Small intestine (tissue), 7 donors: Measurements from ENCODE around the gene PRKCQ. TPM values are rescaled to one million over a fixed set of nuclear protein-coding genes. Genes with fewer than 3 reads are reported as not detected.

ENCODE experiments used
- DNase-seq, 2 donors: peaks; one replicate each; pipeline versions ENCODE4 v3.0.0 to v3.0.0-alpha.2; 2013
- FAIRE-seq: peaks from 2 replicates; lab custom pipeline; 2012; peaks lifted over from hg19 to GRCh38; lab: Jason Lieb, UNC
- H3K27ac ChIP-seq, 3 donors: one replicate each; pipeline ENCODE4 v1.5.1; 2013; ENCODE audit warnings: low read length in 2 of 3, mild to moderate bottlenecking in 2 of 3, control low read depth in 1 of 3, inconsistent platforms in 1 of 3, low read depth in 1 of 3, moderate library complexity in 1 of 3
- H3K27me3 ChIP-seq, 3 donors: one replicate each; pipeline ENCODE4 v1.6.1; 2013; ENCODE audit warnings: low read length in 3 of 3, inconsistent platforms in 1 of 3; ENCODE audit not compliant: control insufficient read depth in 3 of 3, insufficient read depth in 3 of 3
- H3K36me3 ChIP-seq, 3 donors: one replicate each; pipeline ENCODE4 v1.6.1; 2013; ENCODE audit warnings: low read length in 3 of 3, inconsistent platforms in 1 of 3, low read depth in 1 of 3, mild to moderate bottlenecking in 1 of 3, moderate library complexity in 1 of 3; ENCODE audit not compliant: control insufficient read depth in 3 of 3, insufficient read depth in 2 of 3
- H3K4me1 ChIP-seq, 3 donors: one replicate each; pipeline ENCODE4 v1.6.1; 2013; ENCODE audit warnings: low read length in 2 of 3, inconsistent platforms in 1 of 3, low read depth in 1 of 3, mild to moderate bottlenecking in 1 of 3, moderate library complexity in 1 of 3; ENCODE audit not compliant: control insufficient read depth in 3 of 3, insufficient read depth in 2 of 3
- H3K4me3 ChIP-seq, 3 donors: one replicate each; pipeline ENCODE4 v1.5.1; 2013; ENCODE audit warnings: low read length in 3 of 3, control low read depth in 1 of 3, inconsistent platforms in 1 of 3, low read depth in 1 of 3, mild to moderate bottlenecking in 1 of 3, moderate library complexity in 1 of 3
- H3K9me3 ChIP-seq, 2 donors: one replicate each; pipeline ENCODE4 v1.6.1; 2013; ENCODE audit warnings: low read depth in 1 of 2, low read length in 1 of 2; ENCODE audit not compliant: control insufficient read depth in 2 of 2, insufficient read depth in 1 of 2
- WGBS, 3 donors: extraction: QIAGEN DNeasy Blood & Tissue Kit; methylation state at CpG; one replicate each; pipeline ENCODE4 v1.1.7; 2013; 5-methylcytosine and 5-hydroxymethylcytosine counted together
- polyA plus RNA-seq, 4 donors: library from polyadenylated mRNA; stranded (reverse) in 3 of 4; unstranded in 1 of 4; fragments of 200-250 nt in 3 of 4; fragments of 120-200 nt in 1 of 4; gene quantifications; one replicate each; pipeline versions ENCODE4 v1.2.1 to v1.2.3, GENCODE V29; 2013
- donor health status: healthy with polysubstance abuse.
- donor health status: control.
- donor health status: control.
- donor health status: Bipolar disorder and iron deficiency.
- donor health status: healthy.

Gene PRKCQ
- polyA plus RNA-seq, 4 donors: 0.91 to 3.4 (median 1.3) TPM

DNA sequence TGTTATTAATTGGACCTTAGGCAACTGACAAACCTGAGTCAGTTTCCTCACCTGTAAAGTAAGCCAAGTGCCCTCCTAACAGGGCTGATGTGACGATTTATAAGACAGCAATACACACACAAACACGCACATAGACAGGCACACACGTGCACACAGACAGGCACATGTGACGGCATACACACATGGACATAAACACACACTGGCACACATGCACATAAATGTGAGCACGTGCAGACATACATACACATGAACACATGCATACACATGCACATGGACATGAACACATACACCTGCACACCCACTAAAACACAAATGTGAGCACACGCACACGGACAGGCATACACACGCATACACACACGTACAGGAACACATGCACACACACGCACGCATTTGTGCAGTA, 148.9 kb downstream of the PRKCQ start:
- no peak for FAIRE-seq
- 93% methylated on average over 11 of the region's 11 CpGs for WGBS, 3 donors
- H3K27ac ChIP-seq: no peak overlapping the region

DNA sequence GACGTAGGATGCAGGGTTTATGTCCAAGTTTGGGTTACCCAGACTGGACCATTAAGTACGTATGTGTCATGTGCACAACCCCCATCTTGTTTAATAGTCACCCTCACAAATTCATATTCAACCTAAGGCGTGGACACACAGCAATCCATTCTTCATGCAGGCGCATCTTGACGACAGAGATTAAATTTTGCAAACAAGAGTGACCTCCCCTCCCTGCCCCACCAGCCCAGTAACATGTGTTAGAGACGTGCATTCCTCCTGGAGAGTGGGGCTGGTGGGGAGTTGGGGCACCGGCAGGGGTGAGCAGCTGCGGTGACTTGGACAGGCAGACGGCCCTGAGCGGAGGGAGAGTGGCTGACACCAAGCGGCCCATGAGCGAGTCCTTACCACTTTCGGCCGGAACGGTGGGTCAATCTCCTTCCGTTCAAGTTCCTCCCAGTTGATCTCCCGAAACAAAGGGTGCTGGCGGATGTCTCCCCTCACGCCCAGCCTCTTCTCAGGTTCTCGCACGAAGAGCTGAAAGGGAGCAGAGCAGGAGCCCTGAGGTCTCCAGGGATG, 149.6 kb downstream of the PRKCQ start:
- FAIRE-seq: no peak
- WGBS, 3 donors: 93 to 96% (median 94%) methylated on average over 21 of the region's 21 CpGs
- DNase-seq: no peak
- no peaks in the 10 kb centered on the region for H3K4me1 ChIP-seq
- no peak overlapping the region for H3K27ac ChIP-seq
- no peak overlapping the region for H3K4me3 ChIP-seq
- peaks cover 0 to 4% (median 0%) of the 10 kb centered on the region in 3 donors for H3K36me3 ChIP-seq
- H3K27me3 ChIP-seq: no peaks in the 10 kb centered on the region
- no peaks in the 10 kb centered on the region for H3K9me3 ChIP-seq

More for the DNA sequence above, 148.9 kb downstream of the PRKCQ start:
- H3K27me3 ChIP-seq: no peaks in the 10 kb centered on the region
- H3K4me1 ChIP-seq: no peaks in the 10 kb centered on the region
- H3K36me3 ChIP-seq: peaks cover 0 to 4% (median 0%) of the 10 kb centered on the region in 3 donors
- no peak overlapping the region for H3K4me3 ChIP-seq
- DNase-seq: no peak
- no peaks in the 10 kb centered on the region for H3K9me3 ChIP-seq

DNA sequence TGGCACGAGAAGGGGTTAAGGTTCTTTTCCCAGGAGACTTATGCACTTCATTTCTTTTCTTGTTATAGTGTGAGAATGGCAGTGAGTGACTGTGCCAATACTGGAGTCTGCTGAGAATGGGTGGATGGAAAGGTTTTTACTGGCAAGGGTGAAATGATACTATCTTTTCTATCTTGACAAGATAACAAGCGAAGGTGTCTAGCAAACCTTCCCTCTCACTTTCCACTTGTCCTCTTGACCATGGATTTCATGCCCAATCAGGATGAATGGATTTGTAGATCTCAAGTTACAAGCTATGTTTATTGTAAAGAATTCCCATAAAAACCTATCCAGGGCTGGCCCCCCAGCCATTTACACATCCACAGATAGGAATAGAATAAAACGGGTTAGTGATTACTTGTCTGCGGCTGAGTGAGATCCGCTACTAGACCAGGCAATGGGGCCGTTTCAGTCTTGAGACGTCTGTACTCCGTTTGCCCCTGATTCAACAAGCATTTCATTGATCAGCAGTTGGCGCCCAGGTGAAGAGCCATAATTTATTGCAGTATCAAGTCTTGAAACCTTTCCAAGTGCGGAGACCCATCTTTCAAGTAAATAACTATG, 152.6 kb downstream of the PRKCQ start:
- H3K4me3 ChIP-seq: no peak overlapping the region
- H3K27me3 ChIP-seq: no peaks in the 10 kb centered on the region
- H3K36me3 ChIP-seq: peaks cover 0 to 4% (median 0%) of the 10 kb centered on the region in 3 donors
- DNase-seq (no peak), FAIRE-seq (no peak)
- H3K9me3 ChIP-seq: no peaks in the 10 kb centered on the region
- no peaks in the 10 kb centered on the region for H3K4me1 ChIP-seq
- H3K27ac ChIP-seq: no peak overlapping the region
- whole genome bisulfite sequencing, 3 donors: 91 to 95% (median 92%) methylated on average over 10 of the region's 10 CpGs

GRCh38 chr10:6426317-6426716, 153.8 kb downstream of the PRKCQ start:
- Histone ChIP-seq H3K27ac (no peak overlapping the region), H3K36me3 (peaks cover 0 to 4% (median 0%) of the 10 kb centered on the region in 3 donors), H3K9me3 (no peaks in the 10 kb centered on the region), H3K27me3 (no peaks in the 10 kb centered on the region), H3K4me3 (no peak overlapping the region), H3K4me1 (no peaks in the 10 kb centered on the region)
- FAIRE-seq (no peak), DNase-seq (no peak)
- WGBS, 3 donors: 89 to 98% (median 91%) methylated on average over 6 of the region's 6 CpGs

DNA sequence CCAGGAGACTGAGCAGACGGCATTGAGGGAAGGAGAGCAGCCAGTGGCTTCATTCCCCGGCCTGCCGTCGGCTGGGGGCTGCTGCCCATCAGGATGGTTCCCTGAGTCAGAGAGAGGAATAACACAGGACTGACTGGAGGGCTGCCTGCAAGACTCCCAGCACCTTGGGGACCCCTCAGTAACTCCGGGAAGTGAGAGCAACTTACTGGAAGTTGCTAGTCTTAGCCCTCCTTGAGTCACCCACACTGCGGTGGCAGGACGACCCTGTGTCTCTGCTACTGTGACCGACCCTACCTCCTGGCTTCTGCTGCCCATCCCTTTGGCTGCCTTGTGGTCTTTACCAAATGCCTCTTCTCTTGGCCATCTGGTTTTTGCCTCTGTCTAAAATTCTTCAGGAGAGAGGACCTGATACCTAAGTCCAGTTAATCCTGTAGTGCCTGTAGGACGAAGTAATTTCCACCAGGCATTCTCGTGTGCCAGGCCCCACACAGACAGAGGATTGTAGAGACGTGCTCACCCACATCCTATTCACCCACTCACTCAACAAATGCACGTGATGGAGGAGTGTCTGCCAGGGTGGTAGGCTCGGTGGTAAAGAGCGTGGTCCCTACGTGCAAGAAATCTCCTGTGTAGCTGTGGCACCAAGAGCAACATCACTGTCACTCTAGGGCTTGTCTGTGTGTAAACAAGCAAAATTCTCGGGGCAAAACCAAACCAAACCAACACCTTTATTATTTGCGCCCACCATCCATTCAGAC, 156.5 kb downstream of the PRKCQ start:
- DNase-seq: no peak
- no peaks in the 10 kb centered on the region for H3K4me1 ChIP-seq
- WGBS, 3 donors: 86 to 87% (median 87%) methylated on average over 17 of the region's 17 CpGs

GRCh38 chr10:6423004-6423403, 157.1 kb downstream of the PRKCQ start:
- Histone ChIP-seq H3K36me3 (no peaks in the 10 kb centered on the region), H3K4me1 (no peaks in the 10 kb centered on the region), H3K9me3 (no peaks in the 10 kb centered on the region), H3K4me3 (no peak overlapping the region), H3K27ac (no peak overlapping the region), H3K27me3 (no peaks in the 10 kb centered on the region)
- DNase-seq (no peak), FAIRE-seq (no peak)
- 81 to 89% (median 84%) methylated on average over 4 of the region's 4 CpGs for WGBS, 3 donors

More for the DNA sequence above, 156.5 kb downstream of the PRKCQ start:
- no peak overlapping the region for H3K4me3 ChIP-seq
- no peaks in the 10 kb centered on the region for H3K9me3 ChIP-seq
- no peak for FAIRE-seq
- no peaks in the 10 kb centered on the region for H3K36me3 ChIP-seq
- no peaks in the 10 kb centered on the region for H3K27me3 ChIP-seq
- H3K27ac ChIP-seq: no peak overlapping the region

GRCh38 chr10:6418613-6419216, 161.4 kb downstream of the PRKCQ start:
- FAIRE-seq (no peak), DNase-seq (no peak)
- no peak overlapping the region for H3K27ac ChIP-seq
- no peaks in the 10 kb centered on the region for H3K27me3 ChIP-seq
- WGBS, 3 donors: 52 to 77% (median 64%) methylated on average over 2 of the region's 2 CpGs
- no peaks in the 10 kb centered on the region for H3K9me3 ChIP-seq
- H3K4me1 ChIP-seq: no peaks in the 10 kb centered on the region
- H3K36me3 ChIP-seq: no peaks in the 10 kb centered on the region
- no peak overlapping the region for H3K4me3 ChIP-seq

GRCh38 chr10:6418167-6418566, 161.9 kb downstream of the PRKCQ start:
- no peak for FAIRE-seq
- Histone ChIP-seq H3K27me3 (no peaks in the 10 kb centered on the region), H3K9me3 (no peaks in the 10 kb centered on the region), H3K36me3 (no peaks in the 10 kb centered on the region), H3K4me1 (no peaks in the 10 kb centered on the region), H3K27ac (no peak overlapping the region), H3K4me3 (no peak overlapping the region)
- 60 to 67% (median 64%) methylated on average over 5 of the region's 5 CpGs for WGBS, 3 donors
- no peak for DNase-seq
